ENCODE measurements around the gene ITGA5. TPM values are rescaled to one million over a fixed set of nuclear protein-coding genes. Genes with fewer than 3 reads are reported as not detected.

Gene ITGA5
- total and polyA plus RNA-seq, 9 of the 15 experiments (the other 6 are each of a cell fraction or from before 2014, with no cell fraction given): 9.1 to 82.1 (median 47.4) TPM

GRCh38 chr12:54358191-54358944 is 60.7 kb downstream of the ITGA5 start (continued):
- TF ChIP-seq FOXM1 (IDR thresholded peaks at IDR 0.05; ENCODE audit: low read depth) (no peak; the same call in 1 of the 2 replicates), FOXM1 (CRISPR knock-in tag; IDR thresholded peaks at IDR 0.05; ENCODE audit: low read depth) (no peak), SNRNP70 (optimal IDR thresholded peaks at IDR 0.05; ENCODE audit: low read depth, low read length) (no peak), CUX1 (CRISPR knock-in tag; IDR thresholded peaks at IDR 0.05) (0 out of 2 replicates have a peak, but pooled peaks have one; percentile 64), ZEB2 (IDR thresholded peaks at IDR 0.05) (peak; percentile 71), MCM7 (IDR thresholded peaks at IDR 0.05) (peak; percentile 62 to 63; a peak in 2 of 4 replicates), HDAC1 (IDR thresholded peaks at IDR 0.05) (peak in 1 of 2 experiments; percentile 26; a peak in 2 of 4 replicates), FOXK2 (conservative IDR thresholded peaks at IDR 0.05 in 1 of 2, IDR thresholded peaks at IDR 0.05 in 1 of 2; ENCODE audit: low read depth in 2 of 2) (peak; percentile 27 to 76), SMARCA4 (IDR thresholded peaks at IDR 0.05) (peak; percentile 77), SREBF1 (IDR thresholded peaks at IDR 0.05; ENCODE audit: borderline replicate concordance, low read depth, low read length) (no peak), TAF1 (IDR thresholded peaks at IDR 0.05; ENCODE audit: control insufficient read depth, extremely low read depth, insufficient read depth, low read length, severe bottlenecking) (peak; percentile 26), BRD9 (IDR thresholded peaks at IDR 0.05; ENCODE audit: low read depth, partially characterized antibody) (peak; percentile 69), CREM (IDR thresholded peaks at IDR 0.05; ENCODE audit: low read depth) (0 out of 2 replicates have a peak, but pooled peaks have one; percentile 24), ARID2 (IDR thresholded peaks at IDR 0.05) (peak; percentile 75), DMBX1 (CRISPR knock-in tag; IDR thresholded peaks at IDR 0.05; ENCODE audit: borderline replicate concordance) (no peak), PHF8 (IDR thresholded peaks at IDR 0.05; ENCODE audit: borderline replicate concordance, low read length) (peak; percentile 16; the same call in 1 of the 2 replicates), TRIM28 (IDR thresholded peaks at IDR 0.05) (peak; percentile 61; the same call in 1 of the 2 replicates), NFXL1 (CRISPR knock-in tag; IDR thresholded peaks at IDR 0.05) (no peak), MEIS2 (IDR thresholded peaks at IDR 0.05; ENCODE audit: partially characterized antibody) (peak; percentile 56), FUS (optimal IDR thresholded peaks at IDR 0.05; ENCODE audit: low read depth, low read length) (no peak), USF2 (CRISPR knock-in tag; IDR thresholded peaks at IDR 0.05) (no peak), PKNOX1 (IDR thresholded peaks at IDR 0.05) (peak; percentile 56), TAF7 (tag; IDR thresholded peaks at IDR 0.05) (peak; percentile 41; the same call in 1 of the 2 replicates)
